ENCODE measurements around the gene IGF1R.

Gene IGF1R

GRCh38 chr15:98801234-98801561 lies 152.9 kb downstream of the IGF1R start:
- no peak for DNase-seq

- DNase-seq, result no peak
Measured at GRCh38 chr15:98802187-98802586, 153.8 kb downstream of the IGF1R start.

- no peak for DNase-seq
Measured at GRCh38 chr15:98803228-98804056, 155.1 kb downstream of the IGF1R start.

- no peak for DNase-seq
Measured at GRCh38 chr15:98804057-98804380, 155.7 kb downstream of the IGF1R start.

GRCh38 chr15:98805434-98806274 lies 157.3 kb downstream of the IGF1R start:
- DNase-seq, result no peak

GRCh38 chr15:98806275-98806895 lies 158.0 kb downstream of the IGF1R start:
- DNase-seq, result no peak

- no peak for DNase-seq
Measured at GRCh38 chr15:98807262-98807661, 158.9 kb downstream of the IGF1R start.

GRCh38 chr15:98809273-98809672 lies 160.9 kb downstream of the IGF1R start:
- DNase-seq, result no peak

GRCh38 chr15:98812716-98813446 lies 164.5 kb downstream of the IGF1R start:
- no peak for DNase-seq

GRCh38 chr15:98813951-98814350 lies 165.6 kb downstream of the IGF1R start:
- no peak for DNase-seq

GRCh38 chr15:98815207-98815606 lies 166.9 kb downstream of the IGF1R start:
- no peak for DNase-seq

- DNase-seq, result no peak
Measured at GRCh38 chr15:98817745-98818144, 169.4 kb downstream of the IGF1R start.

GRCh38 chr15:98823012-98823458 lies 174.7 kb downstream of the IGF1R start:
- DNase-seq, result no peak

GRCh38 chr15:98823616-98824015 lies 175.3 kb downstream of the IGF1R start:
- DNase-seq, result no peak

- DNase-seq, result no peak
Measured at GRCh38 chr15:98824595-98824994, 176.3 kb downstream of the IGF1R start.

GRCh38 chr15:98826658-98827057 lies 178.3 kb downstream of the IGF1R start:
- DNase-seq, result no peak

GRCh38 chr15:98827217-98827616 lies 178.9 kb downstream of the IGF1R start:
- DNase-seq, result no peak

- DNase-seq, result no peak
Measured at GRCh38 chr15:98830034-98830634, 181.8 kb downstream of the IGF1R start.

GRCh38 chr15:98834976-98835375 lies 186.6 kb downstream of the IGF1R start:
- DNase-seq, result no peak

GRCh38 chr15:98835876-98836275 lies 187.5 kb downstream of the IGF1R start:
- no peak for DNase-seq

GRCh38 chr15:98838387-98839259 lies 190.3 kb downstream of the IGF1R start:
- DNase-seq, result no peak

GRCh38 chr15:98840053-98840452 lies 191.7 kb downstream of the IGF1R start:
- DNase-seq, result no peak

All from activated CD4-positive, alpha-beta T cell treated with anti-CD3 and anti-CD28 coated beads, Interleukin-2, amount 50 U/mL, for 4 hours (primary cell).